HG02678 (cell line): ENCODE measurements around the gene PPM1L.

ENCODE experiments used
- ATAC-seq: cut with Tn5 transposase; IDR thresholded peaks from one replicate; pipeline ENCODE4 v1.9.1; 2021; ENCODE audit warnings: mild to moderate bottlenecking, moderate library complexity; ENCODE audit not compliant: unreplicated experiment

The PPM1L gene

DNA sequence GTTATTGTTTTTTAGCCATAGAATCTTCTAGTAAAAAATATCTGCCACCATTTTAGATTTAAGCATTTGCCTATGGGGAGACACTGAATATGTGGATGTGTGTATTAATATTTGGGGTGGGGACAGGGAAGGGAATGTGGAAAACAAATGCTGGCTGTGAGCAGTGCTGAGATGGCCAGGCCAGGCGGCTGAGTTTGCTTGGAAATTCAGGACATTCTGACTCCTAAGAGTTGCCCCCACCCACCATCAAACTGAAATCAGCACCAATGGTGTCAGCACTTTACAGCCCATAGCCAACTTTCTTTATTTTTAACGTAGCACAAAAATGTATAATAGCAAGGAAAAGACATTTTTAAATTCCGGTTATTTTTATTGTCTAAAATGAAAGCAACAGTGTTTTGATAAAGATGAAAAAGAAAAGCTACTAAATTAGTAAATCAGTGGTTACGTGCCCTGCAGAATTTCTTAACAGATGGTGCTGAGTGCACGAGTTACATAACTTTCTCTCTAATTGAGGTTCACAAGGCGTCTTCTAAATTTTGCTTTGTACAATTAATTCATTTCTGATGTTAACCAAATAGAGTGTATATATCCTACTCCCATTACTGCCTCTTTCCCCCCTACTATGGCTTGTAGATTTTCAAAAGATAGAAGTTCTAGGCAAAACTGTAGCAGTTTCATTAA lies 315.1 kb downstream of the PPM1L start:
- ATAC-seq: no peak

DNA sequence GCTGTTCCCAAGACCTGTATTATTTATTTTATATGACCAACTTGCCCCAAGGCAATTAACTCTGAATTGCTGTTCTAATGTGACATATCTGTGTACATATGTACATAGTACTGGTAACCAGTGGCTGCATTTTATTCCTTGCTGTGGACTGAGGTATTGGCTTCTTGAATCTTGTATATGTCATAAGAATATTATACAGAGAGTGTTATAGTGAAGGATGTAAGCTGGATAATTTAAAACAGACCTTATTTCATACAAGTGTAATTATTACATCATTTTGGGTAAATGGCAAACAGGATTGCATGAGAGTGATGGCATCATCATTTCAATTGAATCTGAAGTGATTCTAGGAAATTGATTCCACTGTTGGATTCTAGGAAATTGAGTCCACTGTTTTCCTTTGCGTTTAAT lies 316.2 kb downstream of the PPM1L start:
- ATAC-seq: no peak

DNA sequence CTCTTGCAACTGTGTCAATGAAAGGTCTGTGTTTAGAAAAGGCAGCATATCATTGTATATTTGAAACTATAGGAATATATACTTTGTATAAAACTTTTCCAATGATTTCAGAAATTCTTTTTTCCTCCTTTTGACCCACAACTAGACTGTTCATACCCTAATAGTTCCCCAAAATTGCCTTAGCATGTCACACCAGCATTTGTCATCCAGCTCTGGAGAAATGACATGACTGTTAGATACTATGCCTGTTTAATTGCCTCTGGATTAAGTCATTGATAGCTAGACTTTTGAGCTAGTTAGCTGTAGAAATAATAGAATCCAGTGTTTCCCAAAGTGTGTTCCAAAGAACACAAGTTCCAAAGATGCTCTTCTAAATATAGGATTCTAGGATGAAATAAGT lies 316.7 kb downstream of the PPM1L start:
- ATAC-seq: no peak

DNA sequence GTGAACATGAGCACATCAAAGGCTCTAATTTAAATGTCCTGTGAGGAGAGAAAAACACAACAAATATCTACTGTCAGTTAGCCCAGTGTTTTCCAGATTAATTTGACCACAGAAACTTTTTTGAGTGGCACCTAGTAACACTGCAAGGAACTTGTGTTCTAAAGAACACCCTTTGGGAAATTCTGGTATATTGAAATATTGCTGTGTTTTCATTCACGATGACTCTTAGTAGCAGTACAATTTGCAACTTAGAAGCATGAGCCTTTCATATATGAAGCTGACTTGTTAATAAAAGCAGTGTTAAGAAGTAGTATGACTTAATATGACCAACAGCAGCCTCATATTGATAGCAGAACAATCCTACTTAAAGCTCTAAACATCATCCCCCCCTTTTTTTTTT lies 317.1 kb downstream of the PPM1L start:
- ATAC-seq: no peak

DNA sequence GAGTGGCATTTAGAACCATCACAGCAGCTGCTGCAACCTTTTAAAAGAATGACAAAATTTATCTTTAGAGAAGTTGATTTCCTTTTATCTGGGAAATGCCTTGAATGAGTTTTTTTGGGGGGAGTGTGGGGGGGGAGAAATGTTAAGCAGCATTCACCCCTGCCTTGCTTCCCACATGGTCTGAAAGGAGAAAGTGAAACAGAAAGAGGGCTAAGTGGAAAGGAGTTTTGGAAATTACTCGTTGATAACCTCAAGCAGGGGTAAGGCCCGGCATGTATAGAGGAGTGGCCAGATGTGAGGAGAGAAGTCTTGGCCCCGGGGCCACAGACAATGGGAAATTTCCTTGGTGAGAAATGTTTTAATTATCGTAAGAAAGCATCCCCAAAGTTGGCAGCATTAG lies 325.6 kb downstream of the PPM1L start:
- ATAC-seq: peak; percentile 84

DNA sequence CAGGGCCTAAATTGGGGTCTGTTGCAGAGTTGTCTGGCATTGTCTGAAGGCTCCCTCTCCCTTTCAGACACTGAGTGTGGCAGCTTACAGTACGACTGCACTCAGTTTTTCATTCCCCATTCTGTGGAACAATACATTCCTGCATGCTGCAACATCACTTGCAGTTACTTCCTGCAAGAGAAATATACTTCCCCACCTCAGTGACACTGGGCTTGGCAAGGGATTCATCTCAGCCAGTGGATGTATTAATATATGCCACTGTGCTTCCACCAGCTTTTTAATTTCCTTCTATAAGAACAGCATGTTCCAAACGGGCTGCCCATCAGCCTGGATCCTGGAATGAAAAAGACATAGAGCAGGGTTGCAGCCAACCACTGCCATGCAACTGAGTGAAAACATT lies 326.0 kb downstream of the PPM1L start:
- ATAC-seq: peak; percentile 20

- no peak for ATAC-seq
Observed at GRCh38 chr3:161083131-161083530, 327.1 kb downstream of the PPM1L start.

GRCh38 chr3:161084277-161084676 lies 328.2 kb downstream of the PPM1L start:
- no peak for ATAC-seq

GRCh38 chr3:161093895-161094294 lies 337.9 kb downstream of the PPM1L start:
- no peak for ATAC-seq

- peak; percentile 54 for ATAC-seq
Observed at GRCh38 chr3:161096771-161097367, 340.8 kb downstream of the PPM1L start.

DNA sequence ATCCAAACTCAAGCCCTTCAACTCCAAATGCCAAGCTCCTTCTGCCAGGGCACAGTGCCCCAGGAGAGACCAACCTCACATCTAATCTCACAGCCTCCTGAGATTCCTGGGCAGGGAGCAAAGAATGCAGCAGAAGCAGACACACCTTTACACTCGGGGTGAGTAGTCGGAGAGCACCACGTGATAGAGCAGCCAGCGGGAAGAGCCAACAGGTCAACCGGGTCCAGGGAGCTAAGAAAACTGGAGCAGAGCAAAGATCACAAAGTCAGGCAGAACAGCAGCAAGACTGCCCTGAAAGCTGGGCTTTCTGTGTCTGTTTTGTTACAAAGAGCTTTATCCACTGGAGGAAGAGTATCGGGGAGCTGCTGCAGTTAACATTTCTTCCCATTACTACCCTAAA lies 345.0 kb downstream of the PPM1L start:
- ATAC-seq: no peak

- ATAC-seq: no peak
Observed at GRCh38 chr3:161101609-161102008, 345.6 kb downstream of the PPM1L start.

DNA sequence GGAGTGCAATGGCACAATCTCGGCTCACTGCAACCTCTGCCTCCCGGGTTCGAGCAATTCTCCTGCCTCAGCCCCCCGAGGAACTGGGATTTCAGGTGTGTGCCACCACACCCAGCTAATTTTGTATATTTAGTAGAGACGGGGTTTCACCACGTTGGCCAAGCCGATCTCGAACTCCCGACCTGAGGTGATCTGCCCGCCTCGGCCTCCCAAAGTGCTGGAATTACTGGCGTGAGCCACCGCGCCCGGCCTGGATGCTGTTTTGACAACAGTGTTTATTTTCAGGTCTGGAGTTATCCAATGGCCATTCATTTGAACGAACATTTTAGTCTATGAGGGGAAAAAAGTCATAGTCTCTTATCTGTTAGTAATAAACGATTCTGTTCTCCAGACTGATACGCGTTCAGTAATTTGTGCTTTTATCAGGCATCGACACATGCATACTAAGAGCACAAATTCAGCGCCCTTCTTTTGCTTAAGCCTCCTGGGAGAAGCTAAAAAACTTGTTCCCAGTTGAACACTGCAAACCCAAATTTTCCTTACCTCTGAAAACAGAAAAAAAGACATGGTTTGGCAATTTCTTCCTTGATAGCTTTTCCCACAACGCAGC lies 347.9 kb downstream of the PPM1L start:
- no peak for ATAC-seq

- ATAC-seq: peak; percentile 81
Observed at GRCh38 chr3:161104561-161105551, 348.8 kb downstream of the PPM1L start, which contains the start of gene B3GALNT1. Gene B3GALNT1 (minus strand): TSS chr3:161105349. CDS start chr3:161086754, 18,595 bp downstream.

GRCh38 chr3:161107311-161107710 lies 351.3 kb downstream of the PPM1L start:
- no peak for ATAC-seq

GRCh38 chr3:161108840-161109239 lies 352.8 kb downstream of the PPM1L start:
- no peak for ATAC-seq

GRCh38 chr3:161117646-161118045 lies 361.6 kb downstream of the PPM1L start:
- ATAC-seq: no peak

GRCh38 chr3:161126495-161126894 lies 370.5 kb downstream of the PPM1L start:
- no peak for ATAC-seq
